Epithelial cell of proximal tubule (primary cell): ENCODE data around the gene NPC1. TPM values are rescaled to one million over a fixed set of nuclear protein-coding genes. Genes with fewer than 3 reads are reported as not detected.

Source experiments
- DNase-seq: peaks from one replicate; pipeline ENCODE4 v3.0.0-alpha.2; 2011; ENCODE audit warnings: low read depth
- H3K4me3 ChIP-seq: 2 replicates; pipeline ENCODE4 v1.5.1; 2011; ENCODE audit warnings: low read depth, mild to moderate bottlenecking, low read length
- CTCF ChIP-seq: conservative IDR thresholded peaks from 2 replicates; pipeline ENCODE4 v1.5.1; 2012; ENCODE audit warnings: low read depth, mild to moderate bottlenecking, low read length
- total RNA-seq: library from RNA; depleted of rRNA; stranded (reverse); fragments of >200 nt; gene quantifications from 2 replicates; pipeline ENCODE4 v1.2.3, GENCODE V29; 2015

The NPC1 gene
- total RNA-seq, 1 donor from 2014 or later: 54.8 TPM

- no peak overlapping the region for H3K4me3 ChIP-seq
- no peak for DNase-seq
- TF ChIP-seq CTCF: no peak
Observed at GRCh38 chr18:23612434-23613090, 26.3 kb upstream of the NPC1 start.

- TF ChIP-seq CTCF: no peak
- DNase-seq: no peak
- H3K4me3 ChIP-seq: no peak overlapping the region
Observed at GRCh38 chr18:23609390-23610023, 23.2 kb upstream of the NPC1 start.

- TF ChIP-seq CTCF: no peak
- H3K4me3 ChIP-seq: no peak overlapping the region
- DNase-seq: no peak
Observed at GRCh38 chr18:23608211-23608610, 21.9 kb upstream of the NPC1 start.

GRCh38 chr18:23605941-23606340 lies 19.6 kb upstream of the NPC1 start:
- no peak overlapping the region for H3K4me3 ChIP-seq
- no peak for DNase-seq
- TF ChIP-seq CTCF: no peak

GRCh38 chr18:23599809-23600208 lies 13.5 kb upstream of the NPC1 start:
- no peak for TF ChIP-seq CTCF
- no peak overlapping the region for H3K4me3 ChIP-seq
- DNase-seq: no peak

GRCh38 chr18:23596183-23596582 lies 9.9 kb upstream of the NPC1 start:
- TF ChIP-seq CTCF: no peak
- H3K4me3 ChIP-seq: no peak overlapping the region

GRCh38 chr18:23595591-23595990 lies 9.3 kb upstream of the NPC1 start:
- TF ChIP-seq CTCF: no peak
- no peak overlapping the region for H3K4me3 ChIP-seq
- no peak for DNase-seq

More at GRCh38 chr18:23596183-23596582, 9.9 kb upstream of the NPC1 start:
- no peak for DNase-seq
